ENCODE results near the gene TOX4. TPM values are rescaled to one million over a fixed set of nuclear protein-coding genes. Genes with fewer than 3 reads are reported as not detected.

TOX4 gene
- total RNA-seq, 2 donors from 2014 or later = 53.2 to 58.2 TPM

- Histone ChIP-seq H3K36me3 (no peaks in the 10 kb centered on the region), H3K27me3 (replicated peaks; ENCODE audit: insufficient read depth) (no peaks in the 10 kb centered on the region), H3K9me3 (no peaks in the 10 kb centered on the region), H3K4me1 (replicated peaks) (no peaks in the 10 kb centered on the region), H3K27ac (no peak overlapping the region), H3K4me3 (no peak overlapping the region)
- DNase-seq (ENCODE audit: low spot score) = no peak
- 76% methylated on average over 2 of the region's 2 CpGs for whole genome bisulfite sequencing
- intact Hi-C loops (cut with DNase I) = no loop called here
- no peak for TF ChIP-seq POLR2AphosphoS5 (IDR thresholded peaks at IDR 0.05)
- TF ChIP-seq CTCF (IDR thresholded peaks at IDR 0.05) = no peak
- no peak for TF ChIP-seq POLR2A (IDR thresholded peaks at IDR 0.05)
Measured at GRCh38 chr14:21518725-21519124, 41.7 kb downstream of the TOX4 start.

DNA sequence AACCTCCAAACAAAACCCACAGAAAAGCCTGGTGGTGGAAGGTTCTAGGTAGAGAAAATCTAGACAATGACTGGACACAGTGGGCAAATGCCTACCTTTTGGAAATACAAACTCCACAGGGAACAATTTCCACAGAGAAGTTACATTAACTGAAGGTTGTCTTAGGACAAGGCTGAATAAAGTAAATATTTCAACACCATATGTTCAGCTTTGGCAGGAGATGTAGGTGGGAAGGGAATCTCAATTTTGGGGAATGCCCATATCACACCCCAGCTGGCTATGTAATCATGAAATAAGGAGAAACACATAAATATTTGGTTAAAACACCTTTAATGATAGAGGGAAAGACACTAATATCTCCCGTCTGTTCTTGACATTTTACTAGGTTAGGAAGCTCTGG lies 43.8 kb downstream of the TOX4 start:
- Histone ChIP-seq H3K27ac (no peak overlapping the region), H3K9me3 (no peaks in the 10 kb centered on the region), H3K4me1 (replicated peaks) (no peaks in the 10 kb centered on the region), H3K4me3 (no peak overlapping the region), H3K27me3 (replicated peaks; ENCODE audit: insufficient read depth) (no peaks in the 10 kb centered on the region), H3K36me3 (no peaks in the 10 kb centered on the region)
- DNase-seq (ENCODE audit: low spot score) = no peak
- WGBS = 96% methylated on average over 1 of the region's 1 CpG
- TF ChIP-seq POLR2A (IDR thresholded peaks at IDR 0.05) = no peak
- TF ChIP-seq POLR2AphosphoS5 (IDR thresholded peaks at IDR 0.05) = no peak
- no peak for TF ChIP-seq CTCF (IDR thresholded peaks at IDR 0.05)
- intact Hi-C loops (cut with DNase I) = no loop called here

- intact Hi-C loops (cut with DNase I) = no loop called here
- Histone ChIP-seq H3K36me3 (no peaks in the 10 kb centered on the region), H3K27ac (no peak overlapping the region), H3K4me3 (no peak overlapping the region), H3K9me3 (no peaks in the 10 kb centered on the region), H3K4me1 (replicated peaks) (no peaks in the 10 kb centered on the region), H3K27me3 (replicated peaks; ENCODE audit: insufficient read depth) (no peaks in the 10 kb centered on the region)
- 93% methylated on average over 2 of the region's 2 CpGs for WGBS
- TF ChIP-seq CTCF (IDR thresholded peaks at IDR 0.05) (no peak), POLR2AphosphoS5 (IDR thresholded peaks at IDR 0.05) (no peak), POLR2A (IDR thresholded peaks at IDR 0.05) (no peak)
- DNase-seq (ENCODE audit: low spot score) = no peak
Measured at GRCh38 chr14:21521501-21521900, 44.5 kb downstream of the TOX4 start.

DNA sequence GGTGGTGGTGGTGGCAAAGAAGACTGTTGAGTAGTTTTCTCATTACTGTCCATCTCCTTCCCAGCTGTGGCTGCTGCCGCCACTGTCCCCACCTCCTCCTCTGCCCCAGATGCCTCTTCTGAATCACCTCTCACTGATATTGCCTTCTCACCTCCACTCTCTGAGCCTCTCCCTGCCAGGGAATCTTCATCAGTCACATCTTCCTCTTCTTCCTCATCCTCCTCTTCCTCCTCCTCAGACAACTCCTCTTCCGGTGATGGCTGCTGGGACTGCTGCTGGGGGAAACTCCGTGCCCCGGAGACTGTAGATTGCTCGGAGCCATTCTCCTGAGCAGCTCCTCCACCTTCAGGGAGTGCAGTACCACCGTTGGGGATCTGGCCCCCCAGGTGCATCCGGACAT lies 46.2 kb downstream of the TOX4 start:
- no peak overlapping the region for H3K4me3 ChIP-seq
- intact Hi-C loops (cut with DNase I) = no loop called here
- WGBS = 93% methylated on average over 6 of the region's 7 CpGs
- no peak for DNase-seq (ENCODE audit: low spot score)
- no peaks in the 10 kb centered on the region for H3K4me1 ChIP-seq (replicated peaks)
- TF ChIP-seq POLR2A (IDR thresholded peaks at IDR 0.05) (no peak), POLR2AphosphoS5 (IDR thresholded peaks at IDR 0.05) (no peak), CTCF (IDR thresholded peaks at IDR 0.05) (no peak)
- H3K36me3 ChIP-seq = no peaks in the 10 kb centered on the region
- H3K27ac ChIP-seq = no peak overlapping the region
- no peaks in the 10 kb centered on the region for H3K27me3 ChIP-seq (replicated peaks; ENCODE audit: insufficient read depth)
- no peaks in the 10 kb centered on the region for H3K9me3 ChIP-seq

DNA sequence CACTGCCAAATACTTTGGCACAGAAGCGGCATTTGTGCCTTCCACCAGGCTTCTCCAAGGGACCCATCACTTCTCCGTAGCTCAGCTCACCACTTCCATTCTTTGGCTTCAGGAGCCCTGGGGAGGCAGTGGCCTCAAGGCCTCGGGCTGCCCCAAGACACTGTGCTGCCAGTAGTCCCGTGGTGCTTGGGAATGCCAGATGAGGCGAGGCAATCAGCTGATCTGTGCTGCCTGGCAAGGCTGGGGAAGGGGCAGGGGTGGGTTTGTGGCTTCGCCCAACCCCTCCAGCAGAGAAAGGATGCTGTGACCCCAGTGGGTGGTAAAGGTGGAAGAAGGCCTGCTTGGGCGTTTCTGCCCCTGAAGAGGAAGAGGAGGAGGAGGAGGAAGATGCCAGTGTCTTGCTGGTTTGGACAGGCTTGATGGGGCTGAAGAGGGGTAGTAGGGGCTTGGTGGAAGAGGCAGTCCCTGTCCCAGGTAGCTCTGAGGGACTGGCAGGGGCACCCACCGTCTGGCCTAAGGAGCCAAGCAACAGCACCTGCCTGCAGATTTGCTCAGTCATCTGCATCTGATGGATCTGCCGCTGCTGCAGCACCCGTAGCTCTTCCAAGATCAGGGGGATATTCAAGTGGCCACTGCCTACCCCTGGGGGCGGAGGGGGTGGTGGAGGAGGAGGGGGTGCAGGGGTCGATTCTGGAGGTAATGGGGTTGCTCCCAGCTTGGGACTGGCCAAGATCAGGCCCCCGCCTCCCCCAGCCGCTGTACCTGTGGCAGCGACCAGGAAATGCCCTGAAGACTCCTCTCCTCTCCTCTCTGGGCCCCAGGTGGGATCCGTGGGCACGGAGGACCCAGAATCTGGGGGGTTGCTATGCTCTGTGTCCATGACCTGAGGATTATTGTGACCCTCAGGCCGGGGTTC lies 47.8 kb downstream of the TOX4 start:
- intact Hi-C loops (cut with DNase I) = no loop called here
- no peaks in the 10 kb centered on the region for H3K9me3 ChIP-seq
- H3K27me3 ChIP-seq (replicated peaks; ENCODE audit: insufficient read depth) = no peaks in the 10 kb centered on the region
- no peak overlapping the region for H3K27ac ChIP-seq
- no peaks in the 10 kb centered on the region for H3K36me3 ChIP-seq
- H3K4me1 ChIP-seq (replicated peaks) = no peaks in the 10 kb centered on the region
- 77% methylated on average over 18 of the region's 18 CpGs for WGBS
- TF ChIP-seq POLR2AphosphoS5 (IDR thresholded peaks at IDR 0.05) (no peak), CTCF (IDR thresholded peaks at IDR 0.05) (no peak), POLR2A (IDR thresholded peaks at IDR 0.05) (no peak)
- no peak for DNase-seq (ENCODE audit: low spot score)
- no peak overlapping the region for H3K4me3 ChIP-seq
